KMS-11 (cell line): ENCODE data around the gene THTPA.

ENCODE experiments used
- H2AFZ ChIP-seq: fragments of 200-600 bp; sonication (generic); 2 replicates; pipeline ENCODE4 v1.6.1; 2016; ENCODE audit warnings: antibody characterized with exemption, mixed run types, low read depth
- H3K27ac ChIP-seq: fragments of 200-600 bp; sonication (generic); 2 replicates; pipeline ENCODE4 v1.6.1; 2016; ENCODE audit warnings: mild to moderate bottlenecking, mixed run types
- H3K27me3 ChIP-seq: fragments of 200-600 bp; sonication (generic); 2 replicates; pipeline ENCODE4 v1.6.1; 2017; ENCODE audit warnings: mild to moderate bottlenecking, low read depth, mixed run types, moderate library complexity; ENCODE audit not compliant: insufficient read depth
- H3K36me3 ChIP-seq: fragments of 200-600 bp; sonication (generic); 2 replicates; pipeline ENCODE4 v1.6.1; 2017; ENCODE audit warnings: mild to moderate bottlenecking, mixed run types; ENCODE audit not compliant: insufficient read depth
- H3K4me1 ChIP-seq: fragments of 200-600 bp; sonication (generic); 2 replicates; pipeline ENCODE4 v1.6.1; 2016; ENCODE audit warnings: mild to moderate bottlenecking, low read depth, mixed run types; ENCODE audit not compliant: poor library complexity, severe bottlenecking
- H3K4me2 ChIP-seq: fragments of 200-600 bp; sonication (generic); 2 replicates; pipeline ENCODE4 v1.7.0; 2016; ENCODE audit warnings: mild to moderate bottlenecking, mixed run types
- H3K4me3 ChIP-seq: fragments of 200-600 bp; sonication (generic); IDR thresholded peaks from 2 replicates; pipeline ENCODE4 v1.6.1; 2017; ENCODE audit warnings: low read depth, low read length, mixed read lengths; ENCODE audit not compliant: insufficient read depth
- H3K79me2 ChIP-seq: fragments of 200-600 bp; sonication (generic); 2 replicates; pipeline ENCODE4 v1.6.1; 2016; ENCODE audit warnings: low read depth, mixed run types; ENCODE audit not compliant: insufficient read depth
- H3K9ac ChIP-seq: fragments of 200-600 bp; sonication (generic); 2 replicates; pipeline ENCODE4 v1.6.1; 2016; ENCODE audit warnings: mild to moderate bottlenecking, mixed run types
- H4K20me1 ChIP-seq: fragments of 200-600 bp; sonication (generic); 2 replicates; pipeline ENCODE4 v1.6.1; 2016; ENCODE audit warnings: mild to moderate bottlenecking, mixed run types; ENCODE audit not compliant: insufficient read depth
- CTCF ChIP-seq: fragments of 200-600 bp; sonication (generic); conservative IDR thresholded peaks from 2 replicates; pipeline ENCODE4 v1.6.1; 2017; ENCODE audit warnings: low read depth, mild to moderate bottlenecking, antibody characterized with exemption, low read length, moderate library complexity, mixed read lengths

THTPA gene

GRCh38 chr14:23531391-23531790 lies 24.7 kb upstream of the THTPA start:
- Histone ChIP-seq H3K4me2 (no peak overlapping the region), H2AFZ (no peak overlapping the region), H3K27ac (no peak overlapping the region)

GRCh38 chr14:23532658-23533057 lies 23.4 kb upstream of the THTPA start:
- no peak overlapping the region for H3K9ac ChIP-seq
- H3K36me3 ChIP-seq = no peaks in the 10 kb centered on the region

More at GRCh38 chr14:23531391-23531790, 24.7 kb upstream of the THTPA start:
- Histone ChIP-seq H3K9ac (no peak overlapping the region), H3K79me2 (no peaks in the 10 kb centered on the region), H3K4me3 (no peak overlapping the region), H4K20me1 (no peaks in the 10 kb centered on the region), H3K4me1 (no peaks in the 10 kb centered on the region), H3K27me3 (no peaks in the 10 kb centered on the region), H3K36me3 (no peaks in the 10 kb centered on the region)
- no peak for TF ChIP-seq CTCF

GRCh38 chr14:23533652-23534435 lies 22.2 kb upstream of the THTPA start:
- Histone ChIP-seq H3K9ac (no peak overlapping the region), H3K4me1 (no peaks in the 10 kb centered on the region), H4K20me1 (no peaks in the 10 kb centered on the region), H2AFZ (no peak overlapping the region), H3K79me2 (no peaks in the 10 kb centered on the region), H3K36me3 (no peaks in the 10 kb centered on the region), H3K27me3 (no peaks in the 10 kb centered on the region), H3K4me3 (no peak overlapping the region), H3K27ac (no peak overlapping the region), H3K4me2 (no peak overlapping the region)
- no peak for TF ChIP-seq CTCF

More at GRCh38 chr14:23532658-23533057, 23.4 kb upstream of the THTPA start:
- no peak overlapping the region for H3K27ac ChIP-seq
- no peaks in the 10 kb centered on the region for H3K4me1 ChIP-seq
- H3K4me3 ChIP-seq = no peak overlapping the region
- H2AFZ ChIP-seq = no peak overlapping the region
- no peak for TF ChIP-seq CTCF
- no peaks in the 10 kb centered on the region for H4K20me1 ChIP-seq
- no peak overlapping the region for H3K4me2 ChIP-seq
- no peaks in the 10 kb centered on the region for H3K79me2 ChIP-seq
- no peaks in the 10 kb centered on the region for H3K27me3 ChIP-seq

DNA sequence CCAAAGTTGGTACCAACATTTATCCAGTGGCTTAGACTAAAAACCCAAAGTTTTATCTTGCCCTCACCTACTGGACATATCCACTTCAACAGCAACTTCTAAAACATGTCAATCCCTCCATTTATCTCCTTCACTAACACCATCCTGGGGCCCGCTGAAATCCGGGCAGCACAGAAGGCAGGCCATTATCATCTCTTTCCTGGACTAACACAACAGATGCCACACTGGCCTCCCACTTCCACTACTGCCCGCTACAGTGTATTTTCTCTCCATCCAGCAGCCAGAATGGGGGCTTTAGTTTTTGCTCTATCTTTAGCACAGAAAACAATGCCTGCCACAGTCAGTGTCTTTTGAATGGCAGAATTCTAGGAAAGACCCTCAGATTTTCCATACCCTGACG lies 20.1 kb upstream of the THTPA start:
- Histone ChIP-seq H3K27ac (no peak overlapping the region), H3K36me3 (no peaks in the 10 kb centered on the region), H3K9ac (no peak overlapping the region), H4K20me1 (no peaks in the 10 kb centered on the region), H2AFZ (no peak overlapping the region), H3K4me2 (no peak overlapping the region), H3K27me3 (no peaks in the 10 kb centered on the region), H3K4me1 (no peaks in the 10 kb centered on the region), H3K4me3 (no peak overlapping the region), H3K79me2 (no peaks in the 10 kb centered on the region)
- TF ChIP-seq CTCF = no peak
